Calu3 (cell line): ENCODE data around the gene TM4SF1. TPM values are rescaled to one million over a fixed set of nuclear protein-coding genes. Genes with fewer than 3 reads are reported as not detected.

Source experiments
- BruUV-seq: library from RNA; stranded (reverse); fragments of 400-500 nt; replicated peaks from 2 replicates; lab custom pipeline; 2021; lab: Mats Ljungman, UMichigan
- CTCF ChIA-PET: fragments of 300-600 bp; sonication (Branson Sonifier 250); formaldehyde crosslinking; loops from one replicate; lab custom pipeline; 2022; ENCODE audit warnings: antibody characterized with exemption; lab: Charles Lee
- DNase-seq: peaks from one replicate; pipeline ENCODE4 v3.0.0; 2022
- H3K27ac Mint-ChIP-seq: one replicate; pipeline ENCODE4 v1.8.0; 2022; ENCODE audit warnings: mixed read lengths; ENCODE audit not compliant: unreplicated experiment
- H3K27me3 Mint-ChIP-seq: one replicate; pipeline ENCODE4 v1.8.0; 2022; ENCODE audit warnings: mixed read lengths; ENCODE audit not compliant: unreplicated experiment
- H3K36me3 Mint-ChIP-seq: one replicate; pipeline ENCODE4 v1.8.0; 2022; ENCODE audit warnings: mild to moderate bottlenecking, moderate library complexity, mixed read lengths; ENCODE audit not compliant: insufficient read depth, unreplicated experiment
- H3K4me1 Mint-ChIP-seq: one replicate; pipeline ENCODE4 v1.8.0; 2022; ENCODE audit warnings: mild to moderate bottlenecking, low read depth, mixed read lengths; ENCODE audit not compliant: unreplicated experiment
- H3K4me3 Mint-ChIP-seq: one replicate; pipeline ENCODE4 v1.8.0; 2022; ENCODE audit warnings: mild to moderate bottlenecking, low read depth, moderate library complexity, mixed read lengths; ENCODE audit not compliant: unreplicated experiment
- H3K9me3 Mint-ChIP-seq: one replicate; pipeline ENCODE4 v1.8.0; 2022; ENCODE audit warnings: low read depth, mixed read lengths; ENCODE audit not compliant: unreplicated experiment
- CTCF ChIP-seq: fragments of 200-600 bp; IDR thresholded peaks from one replicate; pipeline ENCODE4 v1.8.0; 2022; ENCODE audit warnings: antibody characterized with exemption; ENCODE audit not compliant: unreplicated experiment
- intact Hi-C: fragments of 100-400 bp; cut with micrococcal nuclease; formaldehyde crosslinking; loops from one replicate; pipeline ENCODE4 v1.10.0; 2022; ENCODE audit not compliant: unreplicated experiment
- total RNA-seq: library from RNA; stranded (reverse); gene quantifications from 2 replicates; pipeline ENCODE4 v1.2.3, GENCODE V29; 2022

The TM4SF1 gene
- total RNA-seq, 1 experiment from 2014 or later = 981 TPM

- peak; percentile 73 for DNase-seq
- no peaks in the 10 kb centered on the region for H3K9me3 Mint-ChIP-seq
- peaks cover 82% of the 10 kb centered on the region for H3K36me3 Mint-ChIP-seq
- CTCF ChIA-PET = interaction anchor here (0.8 to 2.2 kb wide), 3 partner anchors 10 to 112 kb away, joined by 3 to 10 read pairs (median 3); partner anchors contain the start of gene TM4SF1
- peak overlapping the region; percentile 99 for H3K27ac Mint-ChIP-seq
- intact Hi-C loops = no loop called here
- peak overlapping the region; percentile 37 for H3K4me3 Mint-ChIP-seq
- BruUV-seq = no TSS peak
- TF ChIP-seq CTCF = no peak
- peaks cover 77% of the 10 kb centered on the region for H3K4me1 Mint-ChIP-seq
- H3K27me3 Mint-ChIP-seq = peaks cover 8% of the 10 kb centered on the region
Measured at GRCh38 chr3:149368201-149368673, 9.2 kb downstream of the TM4SF1 start.

GRCh38 chr3:149366941-149367840 is 10.3 kb downstream of the TM4SF1 start:
- intact Hi-C loops = loop anchor here (1.0 to 2.0 kb wide), 3 partner anchors 11 to 19 kb away; no protein-coding TSS in a partner anchor
- peaks cover 72% of the 10 kb centered on the region for H3K36me3 Mint-ChIP-seq
- H3K27ac Mint-ChIP-seq = peak overlapping the region; percentile 99
- CTCF ChIA-PET = interaction anchor here (0.6 to 2.2 kb wide), 19 partner anchors 11 to 1557 kb away, joined by 3 to 20 read pairs (median 4); partner anchors contain the start of gene TM4SF1
- H3K4me1 Mint-ChIP-seq = peaks cover 67% of the 10 kb centered on the region
- H3K27me3 Mint-ChIP-seq = peaks cover 8% of the 10 kb centered on the region
- BruUV-seq = TSS peak; percentile 96
- H3K4me3 Mint-ChIP-seq = peak overlapping the region; percentile 54
- no peak for TF ChIP-seq CTCF
- H3K9me3 Mint-ChIP-seq = no peaks in the 10 kb centered on the region
- DNase-seq = peak; percentile 92

- intact Hi-C loops = loop anchor here (2.0 kb wide), 1 partner anchor 13 kb away; no protein-coding TSS in a partner anchor
- CTCF ChIA-PET = interaction anchor here (0.6 kb wide), 1 partner anchor 147 kb away, joined by 3 read pairs; no protein-coding TSS in a partner anchor
- peaks cover 8% of the 10 kb centered on the region for H3K27me3 Mint-ChIP-seq
- no TSS peak for BruUV-seq
- DNase-seq = no peak
- H3K27ac Mint-ChIP-seq = peak overlapping the region; percentile 99
- H3K36me3 Mint-ChIP-seq = peaks cover 60% of the 10 kb centered on the region
- no peak overlapping the region for H3K4me3 Mint-ChIP-seq
- no peaks in the 10 kb centered on the region for H3K9me3 Mint-ChIP-seq
- no peak for TF ChIP-seq CTCF
- peaks cover 59% of the 10 kb centered on the region for H3K4me1 Mint-ChIP-seq
Measured at GRCh38 chr3:149366031-149366430, 11.4 kb downstream of the TM4SF1 start.

GRCh38 chr3:149364624-149365023 is 12.8 kb downstream of the TM4SF1 start:
- intact Hi-C loops = no loop called here
- BruUV-seq = no TSS peak
- peaks cover 8% of the 10 kb centered on the region for H3K27me3 Mint-ChIP-seq
- no peak for TF ChIP-seq CTCF
- no peak overlapping the region for H3K4me3 Mint-ChIP-seq
- CTCF ChIA-PET = interaction anchor here (0.6 to 1.2 kb wide), 2 partner anchors 8 to 20 kb away, joined by 3 read pairs; no protein-coding TSS in a partner anchor
- DNase-seq = no peak
- H3K9me3 Mint-ChIP-seq = no peaks in the 10 kb centered on the region
- peak overlapping the region; percentile 18 for H3K27ac Mint-ChIP-seq
- H3K36me3 Mint-ChIP-seq = peaks cover 46% of the 10 kb centered on the region
- peaks cover 45% of the 10 kb centered on the region for H3K4me1 Mint-ChIP-seq
